CD14-positive monocyte (primary cell): ENCODE data around the gene OSBPL10. TPM values are rescaled to one million over a fixed set of nuclear protein-coding genes. Genes with fewer than 3 reads are reported as not detected.

Source experiments
- DNase-seq, 3 donors: peaks; one replicate each; pipeline ENCODE4 v3.0.0-alpha.2; 2011 to 2022
- H2AFZ ChIP-seq: 2 replicates; pipeline ENCODE4 v1.6.0; 2012; ENCODE audit warnings: mild to moderate bottlenecking, low read depth, low read length, inconsistent platforms; ENCODE audit not compliant: insufficient read depth, poor library complexity, severe bottlenecking
- H3K27ac ChIP-seq, 2 donors: 1 replicate in 1 of 2; 2 replicates in 1 of 2; pipeline ENCODE4 v1.5.1; 2012 to 2013; ENCODE audit warnings: low read length in 2 of 2, control low read depth in 1 of 2, inconsistent platforms in 1 of 2, low read depth in 1 of 2, mild to moderate bottlenecking in 1 of 2
- H3K27me3 ChIP-seq, 2 donors: one replicate each; pipeline versions ENCODE4 v1.6.0 to v1.6.1; 2011 to 2013; ENCODE audit warnings: low read length in 2 of 2; ENCODE audit not compliant: control insufficient read depth in 2 of 2, insufficient read depth in 2 of 2
- H3K36me3 ChIP-seq, 2 donors: replicated peaks in 1 of 2; 1 replicate in 1 of 2; 2 replicates in 1 of 2; pipeline versions ENCODE4 v1.5.1 to v1.6.1; 2012 to 2013; ENCODE audit warnings: low read length in 2 of 2, control low read depth in 1 of 2, inconsistent platforms in 1 of 2, mild to moderate bottlenecking in 1 of 2; ENCODE audit not compliant: insufficient read depth in 2 of 2, control insufficient read depth in 1 of 2
- H3K4me1 ChIP-seq, 2 donors: 1 replicate in 1 of 2; 2 replicates in 1 of 2; pipeline versions ENCODE4 v1.5.1 to v1.6.1; 2012 to 2013; ENCODE audit warnings: low read length in 2 of 2, control low read depth in 1 of 2, inconsistent platforms in 1 of 2, mild to moderate bottlenecking in 1 of 2, moderate library complexity in 1 of 2; ENCODE audit not compliant: insufficient read depth in 2 of 2, control insufficient read depth in 1 of 2
- H3K4me2 ChIP-seq: replicated peaks from 2 replicates; pipeline ENCODE3; 2012; ENCODE audit warnings: low read length, moderate library complexity, mild to moderate bottlenecking; ENCODE audit not compliant: poor library complexity, severe bottlenecking; ENCODE audit errors: extremely low read depth
- H3K4me3 ChIP-seq, 3 experiments: fragments of 200-600 bp in 1 of 3; sonication (generic) in 1 of 3; replicated peaks in 1 of 3; 1 replicate in 2 of 3; 2 replicates in 1 of 3; pipeline ENCODE4 v1.5.1; 2011 to 2013; ENCODE audit warnings: low read length in 3 of 3, mild to moderate bottlenecking in 3 of 3, control low read depth in 2 of 3, low read depth in 2 of 3, inconsistent platforms in 1 of 3, moderate library complexity in 1 of 3
- H3K79me2 ChIP-seq: 2 replicates; pipeline ENCODE4 v1.6.0; 2012; ENCODE audit warnings: mild to moderate bottlenecking, control low read depth, inconsistent platforms, low read length, moderate library complexity; ENCODE audit not compliant: insufficient read depth
- H3K9ac ChIP-seq: 2 replicates; pipeline ENCODE4 v1.6.0; 2017; ENCODE audit warnings: low read length, mild to moderate bottlenecking; ENCODE audit not compliant: insufficient read depth, poor library complexity, severe bottlenecking
- H3K9me3 ChIP-seq, 2 donors: replicated peaks in 1 of 2; 1 replicate in 1 of 2; 2 replicates in 1 of 2; pipeline versions ENCODE4 v1.5.1 to v1.6.1; 2012 to 2013; ENCODE audit warnings: low read length in 2 of 2, control low read depth in 1 of 2; ENCODE audit not compliant: control insufficient read depth in 1 of 2, insufficient read depth in 1 of 2
- H4K20me1 ChIP-seq: 2 replicates; pipeline ENCODE4 v1.6.0; 2012; ENCODE audit warnings: mild to moderate bottlenecking, low read length, control low read depth, moderate library complexity; ENCODE audit not compliant: insufficient read depth
- H3K27ac Mint-ChIP-seq, 7 donors: one replicate each; pipeline ENCODE4 v1.8.0; 2020; ENCODE audit warnings: mild to moderate bottlenecking in 7 of 7, mixed read lengths in 7 of 7, moderate library complexity in 6 of 7, inconsistent platforms in 2 of 7
- H3K27me3 Mint-ChIP-seq, 3 donors: one replicate each; pipeline ENCODE4 v1.8.0; 2021 to 2022; ENCODE audit warnings: low read depth in 3 of 3, mild to moderate bottlenecking in 3 of 3, mixed read lengths in 3 of 3, moderate library complexity in 3 of 3, inconsistent platforms in 1 of 3
- H3K36me3 Mint-ChIP-seq, 2 donors: one replicate each; pipeline ENCODE4 v1.8.0; 2020; ENCODE audit warnings: mixed read lengths in 2 of 2, inconsistent platforms in 1 of 2, mild to moderate bottlenecking in 1 of 2
- H3K4me1 Mint-ChIP-seq: one replicate; pipeline ENCODE4 v1.8.0; 2020; ENCODE audit warnings: mild to moderate bottlenecking, mixed read lengths
- H3K4me3 Mint-ChIP-seq, 2 donors: one replicate each; pipeline ENCODE4 v1.8.0; 2020; ENCODE audit warnings: mild to moderate bottlenecking in 2 of 2, mixed read lengths in 2 of 2, moderate library complexity in 1 of 2
- H3K9me3 Mint-ChIP-seq, 7 donors: one replicate each; pipeline ENCODE4 v1.8.0; 2020 to 2022; ENCODE audit warnings: mixed read lengths in 7 of 7, mild to moderate bottlenecking in 6 of 7, moderate library complexity in 6 of 7, inconsistent platforms in 2 of 7
- CTCF ChIP-seq: fragments of 200-600 bp; IDR thresholded peaks from one replicate; pipeline ENCODE4 v1.8.0; 2022; ENCODE audit warnings: antibody characterized with exemption, mild to moderate bottlenecking
- WGBS: methylation state at CpG from one replicate; pipeline ENCODE4 v1.1.5; 2013; ENCODE audit warnings: missing lambda C conversion rate; ENCODE audit not compliant: insufficient coverage; 5-methylcytosine and 5-hydroxymethylcytosine counted together
- intact Hi-C, 2 donors: fragments of 100-400 bp; cut with micrococcal nuclease; formaldehyde crosslinking; loops; one replicate each; pipeline versions ENCODE4 v1.15.0 to v1.15.1; 2023
- polyA plus RNA-seq, 3 donors: library from polyadenylated mRNA; depleted of rRNA in 1 of 3; unstranded in 2 of 3; stranded (reverse) in 1 of 3; fragments of 300-500 nt in 2 of 3; fragments of >200 nt in 1 of 3; fragmentation: Illumina TruSeq in 2 of 3; gene quantifications; 1 replicate in 2 of 3; 2 replicates in 1 of 3; pipeline ENCODE4 v1.2.3, GENCODE V29; 2012 to 2021

The OSBPL10 gene
- polyA plus RNA-seq, 3 donors = 0.03 TPM; not detected in 2

- no peak for TF ChIP-seq CTCF
- H3K9ac ChIP-seq = no peak overlapping the region
- no peaks in the 10 kb centered on the region for H3K36me3 Mint-ChIP-seq
- H3K9me3 ChIP-seq = no peaks in the 10 kb centered on the region
- no peaks in the 10 kb centered on the region for H3K36me3 ChIP-seq
- intact Hi-C loops = no loop called here
- H3K27me3 ChIP-seq = no peaks in the 10 kb centered on the region
- no peaks in the 10 kb centered on the region for H3K79me2 ChIP-seq
- H3K27ac ChIP-seq = no peak overlapping the region
- no CpG with 5 or more reads among the region's 1 CpG for WGBS
- H2AFZ ChIP-seq = no peak overlapping the region
- peaks cover 0 to 2% (median 2%) of the 10 kb centered on the region in 3 donors for H3K27me3 Mint-ChIP-seq
- no peak for DNase-seq
- H3K4me1 ChIP-seq = no peaks in the 10 kb centered on the region
- no peaks in the 10 kb centered on the region for H4K20me1 ChIP-seq
- H3K9me3 Mint-ChIP-seq = peaks cover 0 to 3% (median 0%) of the 10 kb centered on the region in 7 donors
- H3K4me3 Mint-ChIP-seq = no peak overlapping the region
- no peak overlapping the region for H3K4me2 ChIP-seq
- no peak overlapping the region for H3K27ac Mint-ChIP-seq
- H3K4me1 Mint-ChIP-seq = no peaks in the 10 kb centered on the region
- H3K4me3 ChIP-seq = no peak overlapping the region
Observed at GRCh38 chr3:31906182-31906581, 74.9 kb downstream of the OSBPL10 start.

- no peaks in the 10 kb centered on the region for H3K9me3 ChIP-seq
- H3K4me2 ChIP-seq = no peak overlapping the region
- intact Hi-C loops = no loop called here
- Mint-ChIP-seq H3K36me3 (no peaks in the 10 kb centered on the region), H3K27me3 (peaks cover 0 to 6% (median 3%) of the 10 kb centered on the region in 3 donors), H3K4me3 (no peak overlapping the region), H3K27ac (no peak overlapping the region), H3K4me1 (no peaks in the 10 kb centered on the region), H3K9me3 (no peaks in the 10 kb centered on the region)
- H3K27me3 ChIP-seq = no peaks in the 10 kb centered on the region
- no peak overlapping the region for H3K27ac ChIP-seq
- 88% methylated on average over 5 of the region's 7 CpGs for WGBS
- DNase-seq = no peak
- H3K9ac ChIP-seq = no peak overlapping the region
- no peak overlapping the region for H2AFZ ChIP-seq
- no peaks in the 10 kb centered on the region for H4K20me1 ChIP-seq
- no peak overlapping the region for H3K4me3 ChIP-seq
- no peaks in the 10 kb centered on the region for H3K4me1 ChIP-seq
- no peak for TF ChIP-seq CTCF
- no peaks in the 10 kb centered on the region for H3K79me2 ChIP-seq
- H3K36me3 ChIP-seq = no peaks in the 10 kb centered on the region
Observed at GRCh38 chr3:31903686-31904431, 77.2 kb downstream of the OSBPL10 start.
